NCI-H345 treated with DMSO at 0.1 percent for 48 hours (cell line): ENCODE results near the gene NAIF1.
"Not testable (repeated sequence)": the region's sequence is repeated elsewhere in the genome, so short reads cannot be mapped to it uniquely, and the experiment has no call there.

Source experiments
- DNase-seq: peaks from one replicate; lab custom pipeline; 2025; ENCODE audit not compliant: unreplicated experiment; lab: John Stamatoyannopoulos, UW

Gene NAIF1

GRCh38 chr9:128062279-128062678, 4.8 kb downstream of the NAIF1 start:
- DNase-seq: no peak

GRCh38 chr9:128061275-128061960, 5.7 kb downstream of the NAIF1 start:
- DNase-seq: no peak

- no peak for DNase-seq
Observed at GRCh38 chr9:128059365-128059983, 7.6 kb downstream of the NAIF1 start.

- DNase-seq: no peak
Observed at GRCh38 chr9:128057724-128058409, 9.3 kb downstream of the NAIF1 start.

GRCh38 chr9:128056887-128057723, 10.0 kb downstream of the NAIF1 start:
- peak; percentile 18 for DNase-seq

- DNase-seq: no peak
Observed at GRCh38 chr9:128056086-128056485, 11.0 kb downstream of the NAIF1 start.

- DNase-seq: no peak
Observed at GRCh38 chr9:128055344-128056040, 11.6 kb downstream of the NAIF1 start.

- no peak for DNase-seq
Observed at GRCh38 chr9:128054087-128054486, 13.0 kb downstream of the NAIF1 start.

- no peak for DNase-seq
Observed at GRCh38 chr9:128053560-128053959, 13.6 kb downstream of the NAIF1 start.

GRCh38 chr9:128051932-128052709, 15.0 kb downstream of the NAIF1 start:
- DNase-seq: no peak

- DNase-seq: no peak
Observed at GRCh38 chr9:128049843-128050242, 17.3 kb downstream of the NAIF1 start.

- DNase-seq: no peak
Observed at GRCh38 chr9:128048663-128049062, 18.5 kb downstream of the NAIF1 start.

- no peak for DNase-seq
Observed at GRCh38 chr9:128047231-128047630, 19.9 kb downstream of the NAIF1 start.

- DNase-seq: no peak
Observed at GRCh38 chr9:128045831-128046230, 21.3 kb downstream of the NAIF1 start.

GRCh38 chr9:128045409-128045808, 21.7 kb downstream of the NAIF1 start:
- DNase-seq: not testable (repeated sequence)

GRCh38 chr9:128043467-128043868, 23.7 kb downstream of the NAIF1 start:
- DNase-seq: no peak

- DNase-seq: no peak
Observed at GRCh38 chr9:128042043-128042442, 25.1 kb downstream of the NAIF1 start.

GRCh38 chr9:128040783-128041182, 26.3 kb downstream of the NAIF1 start:
- not testable (repeated sequence) for DNase-seq

- not testable (repeated sequence) for DNase-seq
Observed at GRCh38 chr9:128036522-128036921, 30.6 kb downstream of the NAIF1 start.
